ENCODE data around the gene GPR25. TPM values are rescaled to one million over a fixed set of nuclear protein-coding genes. Genes with fewer than 3 reads are reported as not detected.

Gene GPR25
- not detected in 2 replicates for total RNA-seq (ENCODE audit: low replicate concordance)

- Mint-ChIP-seq H3K27me3 (ENCODE audit: insufficient read depth, low read depth) (peaks cover 2% of the 10 kb centered on the region), H3K4me3 (no peak within 1 kb of the TSS), H3K36me3 (peaks cover 2% of the 10 kb centered on the region), H3K9me3 (peaks cover 2% of the 10 kb centered on the region), H3K27ac (no peak within 1 kb of the TSS), H3K4me1 (peaks cover 22% of the 10 kb centered on the region)
- H2AFZ ChIP-seq (replicated peaks) = no peak within 1 kb of the TSS
- no peak within 1 kb of the TSS for H3K4me2 ChIP-seq
- TF ChIP-seq EZH2phosphoT487 (IDR thresholded peaks at IDR 0.05) = no peak
- no peak for TF ChIP-seq CTCF (IDR thresholded peaks at IDR 0.05)
- TF ChIP-seq EZH2 (IDR thresholded peaks at IDR 0.05) = no peak
- DNase-seq (ENCODE audit: low spot score) = no peak
- no peak within 1 kb of the TSS for H3K4me3 ChIP-seq
- H3K9ac ChIP-seq = no peak within 1 kb of the TSS
- H3K36me3 ChIP-seq = no peaks in the 10 kb centered on the region
- no peak within 1 kb of the TSS for H3K27ac ChIP-seq
- no peaks in the 10 kb centered on the region for H3K9me3 ChIP-seq (ENCODE audit: low read depth)
- no peaks in the 10 kb centered on the region for H3K27me3 ChIP-seq
- H4K20me1 ChIP-seq (ENCODE audit: low read depth) = no peaks in the 10 kb centered on the region
- peaks cover 2% of the 10 kb centered on the region for H3F3A ChIP-seq (ENCODE audit: low read depth)
- peaks cover 18% of the 10 kb centered on the region for H3K4me1 ChIP-seq
- no peaks in the 10 kb centered on the region for H3K79me2 ChIP-seq (ENCODE audit: low read depth)
Observed at GRCh38 chr1:200872446-200873115, at the start of gene GPR25. TSS of gene GPR25 (plus strand) at chr1:200872981. CDS start at chr1:200873038, 57 bp downstream.

- no peaks in the 10 kb centered on the region for H3K27me3 Mint-ChIP-seq (ENCODE audit: insufficient read depth, low read depth)
- no peaks in the 10 kb centered on the region for H3K9me3 Mint-ChIP-seq
- no peak overlapping the region for H3K4me3 Mint-ChIP-seq
- Histone ChIP-seq H4K20me1 (ENCODE audit: low read depth) (no peaks in the 10 kb centered on the region), H3K79me2 (ENCODE audit: low read depth) (peaks cover under 1% of the 10 kb centered on the region), H3K27ac (no peak overlapping the region), H3K4me1 (no peaks in the 10 kb centered on the region), H3K4me2 (no peak overlapping the region), H3K27me3 (no peaks in the 10 kb centered on the region), H3K4me3 (no peak overlapping the region), H3K36me3 (no peaks in the 10 kb centered on the region), H3K9ac (no peak overlapping the region), H3K9me3 (ENCODE audit: low read depth) (no peaks in the 10 kb centered on the region), H2AFZ (replicated peaks) (no peak overlapping the region), H3F3A (ENCODE audit: low read depth) (no peaks in the 10 kb centered on the region)
- no peak for DNase-seq (ENCODE audit: low spot score)
- H3K4me1 Mint-ChIP-seq = peaks cover 12% of the 10 kb centered on the region
- H3K27ac Mint-ChIP-seq = no peak overlapping the region
- no peak for TF ChIP-seq EZH2phosphoT487 (IDR thresholded peaks at IDR 0.05)
- peaks cover 5% of the 10 kb centered on the region for H3K36me3 Mint-ChIP-seq
Observed at GRCh38 chr1:200831091-200831490, 41.7 kb upstream of the GPR25 start.

GRCh38 chr1:200834383-200834782 is 38.4 kb upstream of the GPR25 start:
- H3K27me3 ChIP-seq = no peaks in the 10 kb centered on the region
- H2AFZ ChIP-seq (replicated peaks) = no peak overlapping the region
- no peak overlapping the region for H3K9ac ChIP-seq
- Mint-ChIP-seq H3K4me3 (no peak overlapping the region), H3K36me3 (peaks cover 12% of the 10 kb centered on the region), H3K27ac (no peak overlapping the region), H3K9me3 (peaks cover 8% of the 10 kb centered on the region), H3K4me1 (peaks cover 12% of the 10 kb centered on the region), H3K27me3 (ENCODE audit: insufficient read depth, low read depth) (no peaks in the 10 kb centered on the region)
- peaks cover 9% of the 10 kb centered on the region for H3K36me3 ChIP-seq
- H3K27ac ChIP-seq = no peak overlapping the region
- H3K9me3 ChIP-seq (ENCODE audit: low read depth) = peaks cover 9% of the 10 kb centered on the region
- H4K20me1 ChIP-seq (ENCODE audit: low read depth) = no peaks in the 10 kb centered on the region
- no peak for DNase-seq (ENCODE audit: low spot score)
- H3F3A ChIP-seq (ENCODE audit: low read depth) = no peaks in the 10 kb centered on the region
- no peaks in the 10 kb centered on the region for H3K4me1 ChIP-seq
- no peak overlapping the region for H3K4me3 ChIP-seq
- H3K79me2 ChIP-seq (ENCODE audit: low read depth) = peaks cover 8% of the 10 kb centered on the region
- TF ChIP-seq EZH2phosphoT487 (IDR thresholded peaks at IDR 0.05) (no peak), CTCF (IDR thresholded peaks at IDR 0.05) (no peak), EZH2 (IDR thresholded peaks at IDR 0.05) (no peak)
- no peak overlapping the region for H3K4me2 ChIP-seq

GRCh38 chr1:200836213-200836612 is 36.6 kb upstream of the GPR25 start:
- peaks cover 9% of the 10 kb centered on the region for H3K9me3 ChIP-seq (ENCODE audit: low read depth)
- H3K36me3 Mint-ChIP-seq = peaks cover 15% of the 10 kb centered on the region
- H3K27ac ChIP-seq = no peak overlapping the region
- no peaks in the 10 kb centered on the region for H3K27me3 Mint-ChIP-seq (ENCODE audit: insufficient read depth, low read depth)
- no peaks in the 10 kb centered on the region for H3K4me1 ChIP-seq
- peaks cover 9% of the 10 kb centered on the region for H3K36me3 ChIP-seq
- no peak overlapping the region for H2AFZ ChIP-seq (replicated peaks)
- no peaks in the 10 kb centered on the region for H3F3A ChIP-seq (ENCODE audit: low read depth)
- TF ChIP-seq CTCF (IDR thresholded peaks at IDR 0.05) (no peak), EZH2phosphoT487 (IDR thresholded peaks at IDR 0.05) (no peak), EZH2 (IDR thresholded peaks at IDR 0.05) (no peak)
- H3K4me3 ChIP-seq = no peak overlapping the region
- H3K4me3 Mint-ChIP-seq = no peak overlapping the region
- peaks cover 3% of the 10 kb centered on the region for H3K4me1 Mint-ChIP-seq
- no peaks in the 10 kb centered on the region for H4K20me1 ChIP-seq (ENCODE audit: low read depth)
- H3K4me2 ChIP-seq = no peak overlapping the region
- peaks cover 8% of the 10 kb centered on the region for H3K9me3 Mint-ChIP-seq
- H3K79me2 ChIP-seq (ENCODE audit: low read depth) = peaks cover 8% of the 10 kb centered on the region
- no peak overlapping the region for H3K27ac Mint-ChIP-seq
- H3K9ac ChIP-seq = no peak overlapping the region
- DNase-seq (ENCODE audit: low spot score) = no peak
- no peaks in the 10 kb centered on the region for H3K27me3 ChIP-seq

Measured in neural progenitor cell (in vitro differentiated cells).